ENCODE results near the gene TSPEAR. TPM values are rescaled to one million over a fixed set of nuclear protein-coding genes. Genes with fewer than 3 reads are reported as not detected.
"Not testable (repeated sequence)": the region's sequence is repeated elsewhere in the genome, so short reads cannot be mapped to it uniquely, and the experiment has no call there.

Gene TSPEAR
- total RNA-seq, 1 donor, result not detected

DNA sequence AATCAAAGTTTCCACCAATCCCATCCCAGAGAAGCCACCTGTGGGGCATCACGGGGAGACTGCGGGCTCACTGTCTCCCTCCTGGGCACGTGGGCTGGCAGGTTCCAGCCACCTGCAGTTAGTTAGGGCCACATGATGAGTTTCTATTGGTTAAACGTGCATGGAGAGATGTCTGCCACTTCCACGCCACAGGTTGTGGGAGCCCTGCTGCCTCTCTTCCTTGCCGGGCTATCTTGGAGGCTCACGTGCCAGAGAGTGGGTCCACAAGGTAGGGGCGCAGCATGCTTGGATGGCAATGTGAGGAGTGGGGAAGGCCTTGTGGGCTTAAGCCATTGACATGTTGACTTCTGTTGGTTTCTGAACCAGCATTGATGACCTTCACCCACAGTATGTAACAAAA, 107.5 kb downstream of the TSPEAR start:
- H3K4me3 ChIP-seq (ENCODE audit: low read depth, low read length), result no peak overlapping the region
- DNase-seq (ENCODE audit: low read depth), result no peak
- TF ChIP-seq, protein P1, sequence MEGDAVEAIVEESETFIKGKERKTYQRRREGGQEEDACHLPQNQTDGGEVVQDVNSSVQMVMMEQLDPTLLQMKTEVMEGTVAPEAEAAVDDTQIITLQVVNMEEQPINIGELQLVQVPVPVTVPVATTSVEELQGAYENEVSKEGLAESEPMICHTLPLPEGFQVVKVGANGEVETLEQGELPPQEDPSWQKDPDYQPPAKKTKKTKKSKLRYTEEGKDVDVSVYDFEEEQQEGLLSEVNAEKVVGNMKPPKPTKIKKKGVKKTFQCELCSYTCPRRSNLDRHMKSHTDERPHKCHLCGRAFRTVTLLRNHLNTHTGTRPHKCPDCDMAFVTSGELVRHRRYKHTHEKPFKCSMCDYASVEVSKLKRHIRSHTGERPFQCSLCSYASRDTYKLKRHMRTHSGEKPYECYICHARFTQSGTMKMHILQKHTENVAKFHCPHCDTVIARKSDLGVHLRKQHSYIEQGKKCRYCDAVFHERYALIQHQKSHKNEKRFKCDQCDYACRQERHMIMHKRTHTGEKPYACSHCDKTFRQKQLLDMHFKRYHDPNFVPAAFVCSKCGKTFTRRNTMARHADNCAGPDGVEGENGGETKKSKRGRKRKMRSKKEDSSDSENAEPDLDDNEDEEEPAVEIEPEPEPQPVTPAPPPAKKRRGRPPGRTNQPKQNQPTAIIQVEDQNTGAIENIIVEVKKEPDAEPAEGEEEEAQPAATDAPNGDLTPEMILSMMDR (IDR thresholded peaks at IDR 0.05; ENCODE audit: insufficient read depth, low read length), result no peak

DNA sequence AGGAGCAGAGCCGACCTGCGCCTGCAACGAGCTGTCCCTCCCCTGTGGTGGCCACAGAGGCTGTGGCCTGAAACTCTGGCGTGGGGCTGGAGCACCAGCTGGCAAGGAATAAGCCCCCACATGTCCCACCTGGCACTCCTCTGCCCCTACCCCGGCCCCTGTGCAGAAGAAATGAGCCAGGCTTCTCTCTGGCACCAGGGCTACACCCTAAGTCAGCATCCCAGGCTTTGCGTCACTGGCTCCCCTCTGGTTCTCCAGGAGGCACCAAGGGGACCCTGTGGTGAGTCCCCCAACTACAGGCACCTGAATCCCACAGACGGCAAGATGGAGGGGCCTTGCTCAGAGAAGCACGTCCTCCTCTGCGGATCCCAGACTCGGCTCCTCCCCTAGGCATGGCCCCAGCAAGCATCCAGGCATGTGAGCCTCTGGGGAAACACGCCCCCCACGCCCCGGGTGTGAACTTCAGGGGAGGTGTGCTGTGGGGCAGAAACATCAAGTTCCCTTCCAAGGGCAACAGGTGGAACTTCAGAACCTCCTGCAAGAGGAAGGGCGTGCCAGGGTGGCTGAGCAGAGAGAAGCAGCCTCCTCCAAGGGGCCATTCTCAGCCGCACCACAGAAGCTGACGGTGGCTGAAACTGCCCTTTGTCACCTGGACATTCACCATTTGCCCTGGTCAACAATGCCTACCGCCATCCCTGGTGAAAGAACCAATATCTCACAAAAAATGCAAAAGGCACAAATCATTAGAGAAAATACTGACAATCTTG, 108.1 kb downstream of the TSPEAR start:
- TF ChIP-seq, protein P1 (IDR thresholded peaks at IDR 0.05; ENCODE audit: insufficient read depth, low read length), result no peak
- H3K4me3 ChIP-seq (ENCODE audit: low read depth, low read length), result no peak overlapping the region
- no peak for DNase-seq (ENCODE audit: low read depth)

DNA sequence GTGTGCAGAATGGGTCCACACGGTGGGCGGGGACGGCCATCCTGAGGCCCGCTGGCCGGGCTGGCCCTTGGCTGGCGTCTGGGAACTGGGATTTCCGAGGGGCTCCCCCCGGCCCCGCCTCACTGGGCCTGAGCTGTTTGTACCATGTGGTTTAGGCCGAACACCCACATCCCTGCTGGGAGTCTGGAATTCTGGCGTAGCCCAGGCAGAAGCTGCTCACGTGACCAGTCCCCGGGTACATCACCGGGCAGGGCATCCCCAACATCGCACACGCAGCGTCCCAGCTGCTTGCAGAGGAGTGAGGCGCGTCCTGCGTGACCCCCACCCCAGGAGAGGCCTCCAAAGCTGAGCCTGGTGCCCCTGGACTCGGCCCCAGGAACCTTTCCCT, 108.9 kb downstream of the TSPEAR start:
- DNase-seq (ENCODE audit: low read depth), result no peak
- TF ChIP-seq, protein P1 (IDR thresholded peaks at IDR 0.05; ENCODE audit: insufficient read depth, low read length), result no peak

DNA sequence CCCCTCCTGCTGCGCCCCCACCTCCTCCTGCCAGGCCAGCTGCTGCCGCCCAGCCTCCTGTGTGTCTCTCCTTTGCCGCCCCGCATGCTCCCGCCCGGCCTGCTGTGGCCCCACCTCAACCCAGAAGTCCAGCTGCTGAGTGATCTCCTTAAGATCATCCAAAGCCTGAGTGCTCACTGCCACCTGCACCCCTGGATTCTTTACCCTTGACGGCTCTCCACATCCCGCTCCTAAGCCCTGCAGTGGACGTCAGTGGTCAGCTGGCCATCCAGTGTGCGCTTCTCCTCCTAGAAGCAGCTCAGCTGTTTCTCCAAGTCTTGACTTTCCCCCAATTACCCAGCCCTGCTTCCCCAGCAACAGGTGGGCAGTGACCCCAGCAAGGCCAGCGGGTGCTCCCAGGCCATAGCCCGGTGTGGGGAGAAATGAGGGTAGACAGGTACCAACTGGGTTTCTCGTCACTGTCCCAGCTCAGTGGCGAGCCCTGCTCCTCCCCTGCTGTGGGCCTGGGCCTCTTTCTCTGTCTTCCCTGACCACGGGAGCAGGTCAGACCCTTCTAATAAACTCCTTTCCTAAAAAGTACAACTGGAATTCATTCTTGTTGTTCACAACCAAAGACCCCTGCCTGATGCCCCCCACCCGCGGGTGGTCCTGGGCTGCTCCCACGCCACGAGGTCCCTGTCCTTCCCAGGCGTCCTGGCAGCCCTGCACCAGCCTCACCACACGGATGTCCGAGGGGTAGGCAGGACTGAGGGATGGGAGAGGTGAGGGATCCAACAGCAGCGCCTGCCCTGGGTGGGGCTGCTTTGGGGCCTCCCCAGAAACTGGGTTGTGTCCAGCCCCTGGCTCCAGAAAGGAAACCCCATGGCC, 109.5 kb downstream of the TSPEAR start:
- no peak for DNase-seq (ENCODE audit: low read depth)

More for the DNA sequence above, 108.9 kb downstream of the TSPEAR start:
- H3K4me3 ChIP-seq (ENCODE audit: low read depth, low read length), result no peak overlapping the region

DNA sequence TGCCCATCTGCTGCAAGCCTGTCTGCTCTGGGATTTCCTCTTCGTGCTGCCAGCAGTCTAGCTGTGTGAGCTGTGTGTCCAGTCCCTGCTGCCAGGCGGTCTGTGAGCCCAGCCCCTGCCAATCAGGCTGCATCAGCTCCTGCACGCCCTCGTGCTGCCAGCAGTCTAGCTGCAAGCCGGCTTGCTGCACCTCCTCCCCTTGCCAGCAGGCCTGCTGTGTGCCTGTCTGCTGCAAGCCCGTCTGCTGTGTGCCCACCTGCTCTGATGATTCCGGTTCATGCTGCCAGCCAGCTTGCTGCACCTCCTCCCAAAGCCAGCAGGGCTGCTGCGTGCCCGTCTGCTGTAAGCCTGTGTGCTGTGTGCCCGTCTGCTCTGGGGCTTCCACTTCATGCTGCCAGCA, 110.3 kb downstream of the TSPEAR start:
- DNase-seq (ENCODE audit: low read depth); H3K4me3 ChIP-seq (ENCODE audit: low read depth, low read length): not testable (repeated sequence)

More for the DNA sequence above, 109.5 kb downstream of the TSPEAR start:
- no peak overlapping the region for H3K4me3 ChIP-seq (ENCODE audit: low read depth, low read length)
- TF ChIP-seq, protein P1 (IDR thresholded peaks at IDR 0.05; ENCODE audit: insufficient read depth, low read length), result no peak

DNA sequence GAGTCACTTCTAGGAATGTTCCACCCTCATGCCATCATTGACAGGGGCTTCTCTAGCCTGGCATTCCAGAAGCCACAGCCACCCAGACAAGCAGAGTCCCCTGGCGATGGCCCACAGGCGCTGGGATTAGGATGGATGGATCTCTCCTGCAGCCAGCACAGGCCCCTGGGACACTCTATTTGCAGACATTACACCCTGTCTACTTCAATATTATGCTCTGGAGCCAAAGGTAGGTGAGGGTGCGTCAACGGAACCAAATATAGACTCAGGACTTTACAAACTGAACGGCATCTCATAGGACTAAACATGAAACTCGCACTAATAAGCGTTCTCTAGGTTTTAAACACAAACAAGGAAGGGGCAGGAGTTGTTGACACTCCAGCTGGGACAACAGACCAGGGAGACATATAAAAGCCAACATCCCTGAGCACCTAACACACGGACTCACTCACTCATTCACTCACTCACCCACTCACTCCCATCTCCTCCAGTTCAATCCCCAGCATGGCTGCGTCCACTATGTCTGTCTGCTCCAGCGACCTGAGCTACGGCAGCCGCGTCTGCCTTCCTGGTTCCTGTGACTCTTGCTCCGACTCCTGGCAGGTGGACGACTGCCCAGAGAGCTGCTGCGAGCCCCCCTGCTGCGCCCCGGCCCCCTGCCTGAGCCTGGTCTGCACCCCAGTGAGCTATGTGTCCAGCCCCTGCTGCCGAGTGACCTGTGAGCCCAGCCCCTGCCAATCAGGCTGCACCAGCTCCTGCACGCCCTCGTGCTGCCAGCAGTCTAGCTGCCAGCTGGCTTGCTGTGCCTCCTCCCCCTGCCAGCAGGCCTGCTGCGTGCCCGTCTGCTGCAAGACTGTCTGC, 111.0 kb downstream of the TSPEAR start, which contains the start of gene KRTAP10-7:
TSS of gene KRTAP10-7 (plus strand) at position 480 of the 861 bp plus-strand sequence. CDS start at position 505, 25 bp downstream.
- not testable (repeated sequence) for H3K4me3 ChIP-seq (ENCODE audit: low read depth, low read length); DNase-seq (ENCODE audit: low read depth)

DNA sequence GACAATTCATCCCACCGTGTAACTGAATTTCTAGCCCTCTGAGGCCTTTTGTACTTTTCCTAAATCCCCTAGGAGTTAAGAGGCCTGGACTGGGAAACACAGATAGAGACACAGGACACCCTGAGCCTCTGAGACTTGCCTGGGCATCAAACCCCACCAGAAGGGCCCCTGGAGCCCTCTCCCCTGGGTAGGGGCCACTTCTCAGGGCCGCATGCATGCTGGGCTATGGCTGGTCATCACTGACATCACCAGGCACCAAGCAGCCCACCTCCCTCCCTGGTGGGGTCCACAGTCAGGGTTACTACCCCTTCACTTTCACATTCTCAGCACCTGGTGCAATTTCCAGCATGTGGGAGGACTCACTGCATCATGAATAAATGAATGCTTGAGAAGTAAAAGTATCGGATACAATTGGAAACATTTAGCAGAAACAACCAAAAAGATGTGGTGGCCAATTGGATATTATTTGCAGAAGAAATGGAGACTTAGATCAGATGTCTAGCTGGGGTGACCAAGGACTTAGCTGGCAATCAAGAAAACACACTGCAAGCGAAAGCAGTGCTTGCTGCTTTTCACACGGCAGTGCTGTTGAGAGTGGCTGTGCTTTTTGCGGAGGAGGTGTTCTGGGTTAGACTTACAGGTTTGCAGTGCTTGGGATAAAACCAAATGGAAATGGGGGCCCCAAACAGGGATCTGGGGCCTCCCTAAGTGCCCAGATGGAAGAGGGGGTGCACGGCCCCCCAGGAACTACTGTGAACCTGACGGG, 111.9 kb downstream of the TSPEAR start:
- DNase-seq (ENCODE audit: low read depth), result no peak
- H3K4me3 ChIP-seq (ENCODE audit: low read depth, low read length), result no peak overlapping the region
- TF ChIP-seq, protein P1 (IDR thresholded peaks at IDR 0.05; ENCODE audit: insufficient read depth, low read length), result no peak
